BJ (cell line): Measurements from ENCODE around the gene ATRN. TPM values are rescaled to one million over a fixed set of nuclear protein-coding genes. Genes with fewer than 3 reads are reported as not detected.

Experiments
- CTCF ChIA-PET: fragments of 350-600 bp; formaldehyde crosslinking; extraction: SDS; loops from one replicate; lab custom pipeline; 2021; ENCODE audit warnings: antibody characterized with exemption, inconsistent platforms; lab: Yijun Ruan, JAX
- POLR2A ChIA-PET: fragments of 300-600 bp; sonication (Branson Sonifier 250); formaldehyde crosslinking; extraction: SDS; loops from one replicate; lab custom pipeline; 2021; ENCODE audit warnings: antibody characterized with exemption; lab: Charles Lee
- DNase-seq: peaks from one replicate; pipeline ENCODE4 v3.0.0-alpha.2; 2011; ENCODE audit warnings: low read depth
- H3K27me3 ChIP-seq: 2 replicates; pipeline ENCODE4 v1.6.0; 2011; ENCODE audit warnings: low read length; ENCODE audit not compliant: control insufficient read depth, insufficient read depth
- H3K36me3 ChIP-seq: 2 replicates; pipeline ENCODE4 v1.5.1; 2011; ENCODE audit warnings: low read length; ENCODE audit not compliant: control insufficient read depth, insufficient read depth
- H3K4me3 ChIP-seq: 2 replicates; pipeline ENCODE4 v1.5.1; 2011; ENCODE audit warnings: low read depth, mild to moderate bottlenecking, control low read depth, low read length
- CTCF ChIP-seq: IDR thresholded peaks from 2 replicates; pipeline ENCODE4 v1.5.1; 2011; ENCODE audit warnings: low read depth, mild to moderate bottlenecking, control low read depth, inconsistent platforms, low read length, moderate library complexity; ENCODE audit not compliant: insufficient read depth
- polyA plus RNA-seq: library from polyadenylated mRNA; depleted of rRNA; stranded (reverse); fragments of >200 nt; gene quantifications from 2 replicates; pipeline ENCODE4 v1.2.3, GENCODE V29; 2011

The ATRN gene
- polyA plus RNA-seq, 1 experiment, result 55.7 TPM

GRCh38 chr20:3577366-3577765 lies 106.5 kb downstream of the ATRN start:
- ChIA-PET CTCF (interaction anchor here (1.2 to 2.0 kb wide), 2 partner anchors 13 to 133 kb away, joined by 5 to 7 read pairs; no protein-coding TSS in a partner anchor), POLR2A (no interaction called here)
- TF ChIP-seq CTCF, result no peak
- DNase-seq, result no peak
- no peaks in the 10 kb centered on the region for H3K27me3 ChIP-seq
- H3K4me3 ChIP-seq, result no peak overlapping the region
- no peaks in the 10 kb centered on the region; the same call in 1 of the 2 replicates for H3K36me3 ChIP-seq

GRCh38 chr20:3580412-3580811 lies 109.6 kb downstream of the ATRN start:
- POLR2A ChIA-PET, result no interaction called here
- H3K27me3 ChIP-seq, result no peaks in the 10 kb centered on the region
- DNase-seq, result no peak
- CTCF ChIA-PET, result interaction anchor here (1.0 to 2.5 kb wide), 2 partner anchors 11 to 17 kb away, joined by 3 to 15 read pairs; no protein-coding TSS in a partner anchor
- H3K36me3 ChIP-seq, result peaks cover 5% of the 10 kb centered on the region
- no peak for TF ChIP-seq CTCF
- H3K4me3 ChIP-seq, result no peak overlapping the region

DNA sequence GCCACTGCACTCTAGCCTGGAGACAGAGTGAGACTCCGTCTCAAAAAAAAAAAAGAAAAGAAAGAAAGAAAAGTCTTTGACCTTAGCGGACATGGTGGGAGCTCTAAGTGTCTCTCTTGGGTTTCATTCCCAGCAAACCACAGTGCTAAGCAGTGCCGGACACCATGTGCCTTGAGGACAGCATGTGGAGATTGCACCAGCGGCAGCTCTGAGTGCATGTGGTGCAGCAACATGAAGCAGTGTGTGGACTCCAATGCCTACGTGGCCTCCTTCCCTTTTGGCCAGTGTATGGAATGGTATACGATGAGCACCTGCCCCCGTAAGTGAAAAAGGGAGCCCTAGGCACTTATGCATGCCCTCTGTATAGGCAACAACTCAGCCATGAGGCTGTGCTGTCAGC lies 112.9 kb downstream of the ATRN start:
- peaks cover 5% of the 10 kb centered on the region for H3K36me3 ChIP-seq
- DNase-seq, result no peak
- H3K4me3 ChIP-seq, result no peak overlapping the region
- no peak for TF ChIP-seq CTCF
- H3K27me3 ChIP-seq, result no peaks in the 10 kb centered on the region
- CTCF ChIA-PET, result no interaction called here
- POLR2A ChIA-PET, result no interaction called here

DNA sequence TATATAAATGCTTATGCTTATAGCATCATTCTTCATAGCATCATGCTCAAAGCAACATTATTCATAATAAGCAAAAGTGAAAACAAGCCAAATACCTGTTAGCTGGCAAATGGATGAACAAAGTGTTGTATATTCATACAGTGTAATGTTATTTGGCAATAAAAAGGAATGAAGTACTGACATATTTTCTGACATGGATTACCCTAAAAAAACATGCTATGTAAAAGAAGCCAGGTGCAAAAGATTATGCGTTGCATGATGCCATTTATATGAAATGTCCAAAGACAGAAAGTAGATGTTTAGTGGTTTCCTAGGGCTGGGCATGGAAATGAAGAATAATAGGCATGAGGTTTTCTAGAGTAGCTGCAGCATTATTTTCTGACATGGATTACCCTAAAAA lies 115.3 kb downstream of the ATRN start:
- POLR2A ChIA-PET, result no interaction called here
- TF ChIP-seq CTCF, result no peak
- no peaks in the 10 kb centered on the region for H3K27me3 ChIP-seq
- CTCF ChIA-PET, result interaction anchor here (0.6 to 1.2 kb wide), 2 partner anchors 13 to 140 kb away, joined by 3 read pairs; no protein-coding TSS in a partner anchor
- no peak for DNase-seq
- H3K36me3 ChIP-seq, result peaks cover 5% of the 10 kb centered on the region
- H3K4me3 ChIP-seq, result no peak overlapping the region

- TF ChIP-seq CTCF, result no peak
- no peak overlapping the region for H3K4me3 ChIP-seq
- CTCF ChIA-PET, result no interaction called here
- peaks cover 11% of the 10 kb centered on the region for H3K36me3 ChIP-seq
- POLR2A ChIA-PET, result no interaction called here
- H3K27me3 ChIP-seq, result no peaks in the 10 kb centered on the region
- DNase-seq, result no peak
Measured at GRCh38 chr20:3590164-3590563, 119.3 kb downstream of the ATRN start.
